ENCODE data around the gene UGT1A6.

Gene UGT1A6

GRCh38 chr2:233819884-233820773, 127.4 kb downstream of the UGT1A6 start:
- DNase-seq (ENCODE audit: low spot score) = no peak

DNA sequence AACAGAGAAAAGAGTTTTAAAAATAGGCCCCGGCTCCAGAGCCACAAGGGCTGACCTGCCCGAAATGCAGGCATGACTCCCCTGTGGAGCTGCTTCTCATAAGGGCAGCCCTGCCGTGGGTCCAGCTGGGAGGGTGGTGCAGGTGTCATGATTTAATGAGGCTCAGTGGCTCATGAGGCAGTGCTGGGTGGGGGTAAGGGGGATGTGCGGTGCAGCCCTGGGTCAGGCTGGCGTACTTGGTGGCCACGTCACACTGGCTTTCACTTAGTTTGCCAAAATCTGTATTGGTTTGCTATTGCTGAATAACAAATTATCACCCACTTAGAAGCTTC, 128.1 kb downstream of the UGT1A6 start:
- no peak for DNase-seq (ENCODE audit: low spot score)

DNA sequence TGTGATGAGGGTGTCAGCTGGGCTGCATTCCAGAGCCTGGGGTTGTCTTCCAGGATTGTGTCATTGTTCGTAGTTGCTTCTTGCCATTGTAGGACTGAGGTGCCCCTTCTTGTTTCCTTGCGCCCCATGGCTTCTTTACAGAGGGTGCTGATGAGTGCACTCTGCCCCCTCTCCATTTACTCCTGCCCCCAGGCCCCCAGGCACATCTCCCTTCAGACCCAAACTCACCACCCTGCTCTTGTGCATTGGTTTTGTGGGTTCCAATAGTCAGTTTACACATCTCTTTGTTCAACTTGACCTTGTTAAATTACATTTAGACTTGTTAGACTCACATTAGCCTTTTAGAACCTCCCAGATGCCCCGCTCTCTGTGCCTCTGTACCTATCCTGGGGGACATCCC, 128.5 kb downstream of the UGT1A6 start:
- no peak for DNase-seq (ENCODE audit: low spot score)

GRCh38 chr2:233821709-233822100, 129.0 kb downstream of the UGT1A6 start:
- no peak for DNase-seq (ENCODE audit: low spot score)

GRCh38 chr2:233822101-233822771, 129.5 kb downstream of the UGT1A6 start:
- DNase-seq (ENCODE audit: low spot score) = no peak
